Measurements from ENCODE around the gene CUBN. TPM values are rescaled to one million over a fixed set of nuclear protein-coding genes. Genes with fewer than 3 reads are reported as not detected.
A peak's percentile ranks its signal among the peaks of the same experiment; 100 is the strongest.

The CUBN gene
- total and polyA plus RNA-seq, 2 experiments from 2014 or later = 0.41 to 0.65 TPM

- peak overlapping the region; percentile 98 for H3K27ac ChIP-seq
- H3K27me3 ChIP-seq (replicated peaks; ENCODE audit: insufficient read depth) = no peaks in the 10 kb centered on the region
- H3K9me3 ChIP-seq (ENCODE audit: low read depth) = no peaks in the 10 kb centered on the region
- peaks cover 44% of the 10 kb centered on the region for H3F3A ChIP-seq (ENCODE audit: insufficient read depth)
- peaks cover 54% of the 10 kb centered on the region for H3K4me1 ChIP-seq (ENCODE audit: insufficient read depth)
- DNase-seq = peak; percentile 96
- no peaks in the 10 kb centered on the region for H3K79me2 ChIP-seq (ENCODE audit: insufficient read depth)
- peak overlapping the region; percentile 51; the same call in 1 of the 2 replicates for H3K4me3 ChIP-seq
- H2AFZ ChIP-seq = peak overlapping the region; percentile 48; the same call in 1 of the 2 replicates
- H3K4me2 ChIP-seq (ENCODE audit: unreplicated experiment) = peak overlapping the region; percentile 79
- TF ChIP-seq EZH2 (IDR thresholded peaks at IDR 0.05; ENCODE audit: insufficient read depth, poor library complexity, severe bottlenecking) (no peak), EZH2phosphoT487 (IDR thresholded peaks at IDR 0.05; ENCODE audit: insufficient read depth, low read depth) (0 out of 2 replicates have a peak, but pooled peaks have one; percentile 26)
- H3K9me2 ChIP-seq (ENCODE audit: insufficient read depth) = no peaks in the 10 kb centered on the region
- H4K20me1 ChIP-seq (ENCODE audit: insufficient read depth) = no peaks in the 10 kb centered on the region
- H3K9ac ChIP-seq = peak overlapping the region; percentile 80
- WGBS, 2 experiments (ENCODE audit: low coverage in 1 of 2, low lambda C conversion rate in 2 of 2, missing lambda C conversion rate in 2 of 2) = 31 to 34% methylated on average over 2 of the region's 2 CpGs
- in situ Hi-C loops (cut with MboI) = no loop called here
- H3K36me3 ChIP-seq (ENCODE audit: low read depth) = no peaks in the 10 kb centered on the region
Observed at GRCh38 chr10:17075533-17076359, 53.9 kb downstream of the CUBN start.

- H3K27me3 ChIP-seq (replicated peaks; ENCODE audit: insufficient read depth) = no peaks in the 10 kb centered on the region
- in situ Hi-C loops (cut with MboI) = no loop called here
- peak overlapping the region; percentile 68 for H3K9ac ChIP-seq
- peak overlapping the region; percentile 72 for H3K4me2 ChIP-seq (ENCODE audit: unreplicated experiment)
- H3K36me3 ChIP-seq (ENCODE audit: low read depth) = no peaks in the 10 kb centered on the region
- H3K9me2 ChIP-seq (ENCODE audit: insufficient read depth) = no peaks in the 10 kb centered on the region
- H3K4me3 ChIP-seq = peak overlapping the region; percentile 37; the same call in 1 of the 2 replicates
- peaks cover 54% of the 10 kb centered on the region for H3K4me1 ChIP-seq (ENCODE audit: insufficient read depth)
- TF ChIP-seq EZH2 (IDR thresholded peaks at IDR 0.05; ENCODE audit: insufficient read depth, poor library complexity, severe bottlenecking) = no peak
- TF ChIP-seq EZH2phosphoT487 (IDR thresholded peaks at IDR 0.05; ENCODE audit: insufficient read depth, low read depth) = no peak
- H3K79me2 ChIP-seq (ENCODE audit: insufficient read depth) = no peaks in the 10 kb centered on the region
- peaks cover 44% of the 10 kb centered on the region for H3F3A ChIP-seq (ENCODE audit: insufficient read depth)
- no peaks in the 10 kb centered on the region for H3K9me3 ChIP-seq (ENCODE audit: low read depth)
- no peak overlapping the region for H2AFZ ChIP-seq
- no peaks in the 10 kb centered on the region for H4K20me1 ChIP-seq (ENCODE audit: insufficient read depth)
- peak overlapping the region; percentile 98 for H3K27ac ChIP-seq
- peak; percentile 91 for DNase-seq
Observed at GRCh38 chr10:17074541-17074847, 55.1 kb downstream of the CUBN start.

DNA sequence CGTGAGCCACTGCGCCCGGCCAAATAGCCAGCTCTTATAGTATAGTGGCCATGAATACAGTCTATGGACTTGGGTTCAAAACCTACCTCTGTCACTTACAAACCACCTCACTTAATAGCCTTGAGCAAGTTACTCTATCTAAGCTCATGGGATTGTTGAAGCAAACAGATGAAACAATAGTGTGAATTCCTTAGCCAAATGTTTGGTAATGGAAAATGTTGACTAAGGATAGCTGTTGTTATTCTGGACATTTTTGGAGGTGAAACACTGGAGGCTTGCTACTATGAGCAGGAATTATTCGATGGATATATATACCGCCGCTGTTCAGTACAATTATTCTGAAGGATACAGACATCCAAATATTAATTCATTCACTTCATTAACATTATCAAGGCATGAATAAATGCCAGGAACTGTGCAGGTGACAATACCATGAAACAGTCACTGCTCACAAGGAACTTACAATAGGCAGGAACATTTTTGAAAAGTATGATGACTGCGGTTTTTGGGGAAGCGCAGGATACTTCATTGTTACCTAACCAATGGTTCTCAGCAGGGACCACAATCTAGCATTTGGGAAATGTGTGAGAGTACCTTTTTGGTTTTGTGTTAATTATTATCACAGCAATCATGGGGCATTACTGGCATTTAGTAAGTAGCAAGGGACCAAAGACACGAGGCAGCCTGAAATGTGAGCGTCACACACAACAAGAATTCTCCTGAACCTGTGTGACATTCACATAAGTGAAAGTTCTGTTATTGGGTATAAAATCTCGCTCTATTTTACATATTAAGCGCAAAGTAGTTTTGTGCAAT is 55.7 kb downstream of the CUBN start:
- no peaks in the 10 kb centered on the region for H3K79me2 ChIP-seq (ENCODE audit: insufficient read depth)
- DNase-seq = peak; percentile 50
- no peaks in the 10 kb centered on the region for H3K27me3 ChIP-seq (replicated peaks; ENCODE audit: insufficient read depth)
- peak overlapping the region; percentile 68; the same call in 1 of the 2 replicates for H3K9ac ChIP-seq
- 80 to 83% methylated on average over 12 of the region's 12 CpGs for WGBS, 2 experiments (ENCODE audit: low coverage in 1 of 2, low lambda C conversion rate in 2 of 2, missing lambda C conversion rate in 2 of 2)
- H3K4me3 ChIP-seq = no peak overlapping the region
- no peak for TF ChIP-seq EZH2phosphoT487 (IDR thresholded peaks at IDR 0.05; ENCODE audit: insufficient read depth, low read depth)
- no peak for TF ChIP-seq EZH2 (IDR thresholded peaks at IDR 0.05; ENCODE audit: insufficient read depth, poor library complexity, severe bottlenecking)
- peak overlapping the region; percentile 98 for H3K27ac ChIP-seq
- peak overlapping the region; percentile 72 for H3K4me2 ChIP-seq (ENCODE audit: unreplicated experiment)
- no peaks in the 10 kb centered on the region for H3K9me2 ChIP-seq (ENCODE audit: insufficient read depth)
- in situ Hi-C loops (cut with MboI) = no loop called here
- peaks cover 44% of the 10 kb centered on the region for H3F3A ChIP-seq (ENCODE audit: insufficient read depth)
- H3K4me1 ChIP-seq (ENCODE audit: insufficient read depth) = peaks cover 54% of the 10 kb centered on the region
- H3K36me3 ChIP-seq (ENCODE audit: low read depth) = no peaks in the 10 kb centered on the region
- H4K20me1 ChIP-seq (ENCODE audit: insufficient read depth) = no peaks in the 10 kb centered on the region
- H2AFZ ChIP-seq = no peak overlapping the region
- H3K9me3 ChIP-seq (ENCODE audit: low read depth) = no peaks in the 10 kb centered on the region

- DNase-seq = no peak
- in situ Hi-C loops (cut with MboI) = no loop called here
- peaks cover 22% of the 10 kb centered on the region for H3F3A ChIP-seq (ENCODE audit: insufficient read depth)
- H3K27me3 ChIP-seq (replicated peaks; ENCODE audit: insufficient read depth) = no peaks in the 10 kb centered on the region
- H3K4me1 ChIP-seq (ENCODE audit: insufficient read depth) = peaks cover 40% of the 10 kb centered on the region
- TF ChIP-seq EZH2phosphoT487 (IDR thresholded peaks at IDR 0.05; ENCODE audit: insufficient read depth, low read depth) (no peak), EZH2 (IDR thresholded peaks at IDR 0.05; ENCODE audit: insufficient read depth, poor library complexity, severe bottlenecking) (no peak)
- no peaks in the 10 kb centered on the region for H3K36me3 ChIP-seq (ENCODE audit: low read depth)
- no peak overlapping the region for H3K4me2 ChIP-seq (ENCODE audit: unreplicated experiment)
- no peaks in the 10 kb centered on the region for H3K79me2 ChIP-seq (ENCODE audit: insufficient read depth)
- H4K20me1 ChIP-seq (ENCODE audit: insufficient read depth) = no peaks in the 10 kb centered on the region
- H2AFZ ChIP-seq = no peak overlapping the region
- WGBS, 2 experiments (ENCODE audit: low coverage in 1 of 2, low lambda C conversion rate in 2 of 2, missing lambda C conversion rate in 2 of 2) = 96 to 99% methylated on average over 2 of the region's 2 CpGs
- no peak overlapping the region for H3K27ac ChIP-seq
- H3K9ac ChIP-seq = no peak overlapping the region
- H3K9me3 ChIP-seq (ENCODE audit: low read depth) = no peaks in the 10 kb centered on the region
- no peaks in the 10 kb centered on the region for H3K9me2 ChIP-seq (ENCODE audit: insufficient read depth)
- H3K4me3 ChIP-seq = no peak overlapping the region
Observed at GRCh38 chr10:17068953-17069352, 60.7 kb downstream of the CUBN start.
